OCI-LY7 (cell line): ENCODE measurements around the gene PRDM1. TPM values are rescaled to one million over a fixed set of nuclear protein-coding genes. Genes with fewer than 3 reads are reported as not detected.

Source experiments
- BruUV-seq: library from RNA; stranded (reverse); fragments of 400-500 nt; replicated peaks from 2 replicates; lab custom pipeline; 2021; lab: Mats Ljungman, UMichigan
- CTCF ChIA-PET: fragments of 300-600 bp; sonication (Branson Sonifier 250); formaldehyde crosslinking; loops from one replicate; lab custom pipeline; 2022; ENCODE audit warnings: antibody characterized with exemption; ENCODE audit not compliant: unreplicated experiment; lab: Charles Lee
- POLR2A ChIA-PET: fragments of 300-600 bp; sonication (Branson Sonifier 250); formaldehyde crosslinking; loops from one replicate; lab custom pipeline; 2022; ENCODE audit warnings: antibody characterized with exemption; lab: Charles Lee
- DNase-seq: peaks from one replicate; pipeline ENCODE4 v3.0.0-alpha.2; 2015; ENCODE audit warnings: low spot score
- H2AFZ ChIP-seq: fragments of 200-600 bp; sonication (generic), shearing (Covaris generic); 2 replicates; pipeline ENCODE4 v1.6.1; 2014; ENCODE audit warnings: mild to moderate bottlenecking, antibody characterized with exemption, low read length, moderate library complexity
- H3K27ac ChIP-seq: fragments of 200-600 bp; sonication (generic); 2 replicates; pipeline ENCODE4 v1.5.1; 2014; ENCODE audit warnings: mixed run types, low read depth, mild to moderate bottlenecking, moderate library complexity, low read length, inconsistent platforms; ENCODE audit not compliant: poor library complexity, severe bottlenecking
- H3K36me3 ChIP-seq: fragments of 200-600 bp; sonication (generic); 2 replicates; pipeline ENCODE4 v1.6.1; 2014; ENCODE audit warnings: mild to moderate bottlenecking, antibody characterized with exemption, low read length, moderate library complexity, mixed read lengths; ENCODE audit not compliant: insufficient read depth
- H3K4me1 ChIP-seq: fragments of 200-600 bp; sonication (generic); 2 replicates; pipeline ENCODE4 v1.5.1; 2014; ENCODE audit warnings: mild to moderate bottlenecking, low read length; ENCODE audit not compliant: insufficient read depth, poor library complexity, severe bottlenecking
- H3K4me2 ChIP-seq: fragments of 200-600 bp; sonication (generic); 2 replicates; pipeline ENCODE4 v1.6.1; 2014; ENCODE audit warnings: mild to moderate bottlenecking, low read length
- H3K4me3 ChIP-seq: fragments of 200-600 bp; sonication (generic); 2 replicates; pipeline ENCODE4 v1.5.1; 2014; ENCODE audit warnings: mild to moderate bottlenecking, low read depth, low read length; ENCODE audit not compliant: poor library complexity, severe bottlenecking
- H3K79me2 ChIP-seq: fragments of 200-600 bp; sonication (generic); 2 replicates; pipeline ENCODE4 v1.6.1; 2016; ENCODE audit warnings: low read depth, mild to moderate bottlenecking, low read length, moderate library complexity, mixed read lengths; ENCODE audit not compliant: insufficient read depth
- H3K9me2 ChIP-seq: fragments of 200-600 bp; sonication (generic); 2 replicates; pipeline ENCODE4 v1.6.1; 2016; ENCODE audit warnings: mild to moderate bottlenecking, low read length, mixed read lengths; ENCODE audit not compliant: insufficient read depth
- H3K9me3 ChIP-seq: fragments of 200-600 bp; sonication (generic); 2 replicates; pipeline ENCODE4 v1.6.1; 2014; ENCODE audit warnings: mild to moderate bottlenecking, mixed run types, low read length, mixed read lengths
- H4K20me1 ChIP-seq: fragments of 200-600 bp; sonication (generic); 2 replicates; pipeline ENCODE4 v1.6.1; 2014; ENCODE audit warnings: mild to moderate bottlenecking, antibody characterized with exemption, low read length, moderate library complexity, mixed read lengths; ENCODE audit not compliant: insufficient read depth
- EZH2phosphoT487 ChIP-seq: fragments of 200-600 bp; sonication (generic); IDR thresholded peaks from 2 replicates; pipeline ENCODE4 v1.6.1; 2018; ENCODE audit warnings: low read depth, borderline replicate concordance, mild to moderate bottlenecking, mixed run types, antibody characterized with exemption, low read length, moderate library complexity, mixed read lengths
- intact Hi-C: fragments of 100-400 bp; cut with micrococcal nuclease; formaldehyde crosslinking; loops from one replicate; pipeline ENCODE4 v1.10.0; 2022; ENCODE audit not compliant: unreplicated experiment
- total RNA-seq, 2 experiments: library from RNA; depleted of rRNA in 1 of 2; stranded (reverse); fragments of >200 nt in 1 of 2; shearing (Covaris generic) in 1 of 2; gene quantifications; 2 replicates each; pipeline ENCODE4 v1.2.3, GENCODE V29; 2014 to 2022
- TF ChIP-seq, protein P1 (sequence below): fragments of 200-600 bp; sonication (generic); conservative IDR thresholded peaks from 2 replicates; pipeline ENCODE4 v1.5.1; 2014; ENCODE audit warnings: mild to moderate bottlenecking, antibody characterized with exemption, low read length, moderate library complexity, mixed read lengths

The PRDM1 gene
- total RNA-seq, 2 experiments from 2014 or later = 1.5 to 3.3 TPM

GRCh38 chr6:106156413-106156812 lies 70.3 kb downstream of the PRDM1 start:
- no peaks in the 10 kb centered on the region for H3K79me2 ChIP-seq
- no peak overlapping the region for H3K4me3 ChIP-seq
- H3K27ac ChIP-seq = no peak overlapping the region
- TF ChIP-seq, protein P1, sequence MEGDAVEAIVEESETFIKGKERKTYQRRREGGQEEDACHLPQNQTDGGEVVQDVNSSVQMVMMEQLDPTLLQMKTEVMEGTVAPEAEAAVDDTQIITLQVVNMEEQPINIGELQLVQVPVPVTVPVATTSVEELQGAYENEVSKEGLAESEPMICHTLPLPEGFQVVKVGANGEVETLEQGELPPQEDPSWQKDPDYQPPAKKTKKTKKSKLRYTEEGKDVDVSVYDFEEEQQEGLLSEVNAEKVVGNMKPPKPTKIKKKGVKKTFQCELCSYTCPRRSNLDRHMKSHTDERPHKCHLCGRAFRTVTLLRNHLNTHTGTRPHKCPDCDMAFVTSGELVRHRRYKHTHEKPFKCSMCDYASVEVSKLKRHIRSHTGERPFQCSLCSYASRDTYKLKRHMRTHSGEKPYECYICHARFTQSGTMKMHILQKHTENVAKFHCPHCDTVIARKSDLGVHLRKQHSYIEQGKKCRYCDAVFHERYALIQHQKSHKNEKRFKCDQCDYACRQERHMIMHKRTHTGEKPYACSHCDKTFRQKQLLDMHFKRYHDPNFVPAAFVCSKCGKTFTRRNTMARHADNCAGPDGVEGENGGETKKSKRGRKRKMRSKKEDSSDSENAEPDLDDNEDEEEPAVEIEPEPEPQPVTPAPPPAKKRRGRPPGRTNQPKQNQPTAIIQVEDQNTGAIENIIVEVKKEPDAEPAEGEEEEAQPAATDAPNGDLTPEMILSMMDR = no peak
- TF ChIP-seq EZH2phosphoT487 = no peak
- BruUV-seq = no TSS peak
- no peaks in the 10 kb centered on the region for H3K9me2 ChIP-seq
- no peaks in the 10 kb centered on the region for H3K9me3 ChIP-seq
- no peaks in the 10 kb centered on the region for H3K4me1 ChIP-seq
- ChIA-PET CTCF (no interaction called here), POLR2A (interaction anchor here (0.5 to 1.7 kb wide), 9 partner anchors 10 to 167 kb away, joined by 3 to 5 read pairs (median 3); no protein-coding TSS in a partner anchor)
- H3K36me3 ChIP-seq = no peaks in the 10 kb centered on the region
- intact Hi-C loops = no loop called here
- H4K20me1 ChIP-seq = no peaks in the 10 kb centered on the region
- no peak overlapping the region for H2AFZ ChIP-seq
- DNase-seq = no peak
- no peak overlapping the region for H3K4me2 ChIP-seq

DNA sequence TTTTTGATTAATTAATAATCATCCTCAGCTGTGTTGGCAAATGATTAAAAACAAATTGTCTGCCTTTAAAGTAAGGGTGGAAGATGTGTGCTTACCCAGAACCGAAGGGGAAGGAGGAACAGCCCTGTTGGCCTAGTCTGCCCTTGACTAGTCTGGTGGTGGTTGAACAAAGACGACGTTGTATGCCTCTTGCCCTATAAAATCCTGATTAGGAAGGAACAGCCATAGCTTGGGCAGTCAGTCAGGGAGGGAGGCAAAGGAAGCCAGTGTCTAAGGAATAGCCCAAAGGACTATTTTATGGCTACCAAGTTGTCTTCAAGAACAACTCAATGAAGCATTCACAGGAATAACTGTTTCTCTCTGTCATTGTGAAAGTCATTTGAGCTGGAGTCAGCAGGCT lies 70.7 kb downstream of the PRDM1 start:
- Histone ChIP-seq H3K9me2 (no peaks in the 10 kb centered on the region), H3K4me2 (no peak overlapping the region), H2AFZ (no peak overlapping the region), H3K79me2 (no peaks in the 10 kb centered on the region), H3K9me3 (no peaks in the 10 kb centered on the region), H3K36me3 (no peaks in the 10 kb centered on the region), H4K20me1 (no peaks in the 10 kb centered on the region), H3K4me3 (no peak overlapping the region), H3K27ac (no peak overlapping the region), H3K4me1 (no peaks in the 10 kb centered on the region)
- intact Hi-C loops = no loop called here
- TF ChIP-seq, protein P1 = no peak
- no peak for TF ChIP-seq EZH2phosphoT487
- no peak for DNase-seq
- ChIA-PET POLR2A (interaction anchor here (0.5 to 1.7 kb wide), 8 partner anchors 11 to 166 kb away, joined by 3 to 5 read pairs (median 3); no protein-coding TSS in a partner anchor), CTCF (no interaction called here)
- BruUV-seq = no TSS peak

DNA sequence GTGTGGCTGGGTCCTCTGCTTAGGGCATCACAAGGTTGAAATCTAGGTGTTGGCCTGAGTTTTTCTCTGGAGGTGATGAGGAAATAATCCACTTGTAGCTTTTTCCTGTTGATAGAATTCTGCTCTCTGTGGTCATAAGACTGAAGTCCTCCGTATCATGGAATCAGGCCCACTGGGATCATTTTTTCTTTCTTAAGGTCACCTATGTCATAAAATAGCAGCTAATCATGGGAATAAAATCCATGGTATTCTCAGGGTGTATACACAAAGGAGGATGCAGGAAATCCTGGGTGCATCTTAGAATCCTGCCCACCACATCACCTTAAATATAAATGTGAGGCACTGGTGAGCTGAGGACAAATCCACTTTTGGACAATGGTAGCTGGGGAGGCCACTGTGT lies 72.7 kb downstream of the PRDM1 start:
- POLR2A ChIA-PET = interaction anchor here (0.7 kb wide), 1 partner anchor 12 kb away, joined by 3 read pairs; no protein-coding TSS in a partner anchor
- no peaks in the 10 kb centered on the region for H3K36me3 ChIP-seq
- intact Hi-C loops = no loop called here
- no peaks in the 10 kb centered on the region for H3K9me2 ChIP-seq
- peaks cover 15% of the 10 kb centered on the region for H3K4me1 ChIP-seq
- H3K4me3 ChIP-seq = no peak overlapping the region
- BruUV-seq = no TSS peak
- no peak overlapping the region for H3K27ac ChIP-seq
- CTCF ChIA-PET = no interaction called here
- TF ChIP-seq, protein P1 = no peak
- TF ChIP-seq EZH2phosphoT487 = no peak
- no peaks in the 10 kb centered on the region for H4K20me1 ChIP-seq
- H3K9me3 ChIP-seq = no peaks in the 10 kb centered on the region
- H2AFZ ChIP-seq = no peak overlapping the region
- no peak overlapping the region for H3K4me2 ChIP-seq
- no peak for DNase-seq
- H3K79me2 ChIP-seq = no peaks in the 10 kb centered on the region
